Neuron (in vitro differentiated cells): ENCODE data around the gene COG4.

ENCODE experiments used
- H2AFZ ChIP-seq: one replicate; pipeline ENCODE4 v1.6.1; 2013; ENCODE audit warnings: low read depth, mild to moderate bottlenecking, inconsistent platforms, low read length, moderate library complexity
- H3K27me3 ChIP-seq: one replicate; pipeline ENCODE4 v1.6.1; 2013; ENCODE audit warnings: low read length; ENCODE audit not compliant: insufficient read depth
- H3K36me3 ChIP-seq: one replicate; pipeline ENCODE4 v1.6.1; 2013; ENCODE audit warnings: low read length; ENCODE audit not compliant: insufficient read depth
- H3K4me1 ChIP-seq: one replicate; pipeline ENCODE4 v1.6.1; 2013; ENCODE audit warnings: low read length; ENCODE audit not compliant: insufficient read depth
- H3K4me3 ChIP-seq: 2 replicates; pipeline ENCODE4 v1.5.1; 2013; ENCODE audit warnings: mild to moderate bottlenecking, low read length, moderate library complexity
- H3K9me3 ChIP-seq: one replicate; pipeline ENCODE4 v1.6.1; 2013; ENCODE audit warnings: low read length

COG4 gene

GRCh38 chr16:70523076-70523742 lies at the start of gene COG4:
TSS of gene COG4 (minus strand) at chr16:70523554. CDS start at chr16:70523543, 11 bp downstream.
- Histone ChIP-seq H3K4me3 (peak within 1 kb of the TSS; percentile 96), H3K9me3 (no peaks in the 10 kb centered on the region), H3K4me1 (peaks cover 22% of the 10 kb centered on the region), H3K27me3 (no peaks in the 10 kb centered on the region), H2AFZ (peak within 1 kb of the TSS; percentile 38), H3K36me3 (peaks cover 32% of the 10 kb centered on the region)

GRCh38 chr16:70572926-70573270 lies 49.5 kb upstream of the COG4 start:
- H3K9me3 ChIP-seq, result no peaks in the 10 kb centered on the region
- H3K4me1 ChIP-seq, result no peaks in the 10 kb centered on the region
- no peak overlapping the region for H3K4me3 ChIP-seq
- no peak overlapping the region for H2AFZ ChIP-seq
- peaks cover 73% of the 10 kb centered on the region for H3K36me3 ChIP-seq
- no peaks in the 10 kb centered on the region for H3K27me3 ChIP-seq

- Histone ChIP-seq H3K27me3 (no peaks in the 10 kb centered on the region), H2AFZ (no peak overlapping the region), H3K9me3 (no peaks in the 10 kb centered on the region), H3K4me3 (no peak overlapping the region), H3K4me1 (no peaks in the 10 kb centered on the region), H3K36me3 (peaks cover 78% of the 10 kb centered on the region)
Measured at GRCh38 chr16:70572050-70572925, 48.9 kb upstream of the COG4 start.

- Histone ChIP-seq H3K36me3 (peaks cover 84% of the 10 kb centered on the region), H3K27me3 (no peaks in the 10 kb centered on the region)
Measured at GRCh38 chr16:70571623-70572022, 48.3 kb upstream of the COG4 start.

GRCh38 chr16:70570967-70571570 lies 47.7 kb upstream of the COG4 start:
- Histone ChIP-seq H3K4me1 (no peaks in the 10 kb centered on the region), H2AFZ (no peak overlapping the region), H3K4me3 (no peak overlapping the region), H3K27me3 (no peaks in the 10 kb centered on the region), H3K36me3 (peaks cover 87% of the 10 kb centered on the region), H3K9me3 (no peaks in the 10 kb centered on the region)

More at GRCh38 chr16:70571623-70572022, 48.3 kb upstream of the COG4 start:
- Histone ChIP-seq H2AFZ (no peak overlapping the region), H3K4me3 (no peak overlapping the region), H3K9me3 (no peaks in the 10 kb centered on the region), H3K4me1 (no peaks in the 10 kb centered on the region)

GRCh38 chr16:70569752-70570151 lies 46.4 kb upstream of the COG4 start:
- no peak overlapping the region for H3K4me3 ChIP-seq
- peaks cover 93% of the 10 kb centered on the region for H3K36me3 ChIP-seq
- no peaks in the 10 kb centered on the region for H3K27me3 ChIP-seq
- no peaks in the 10 kb centered on the region for H3K4me1 ChIP-seq
- no peak overlapping the region for H2AFZ ChIP-seq
- H3K9me3 ChIP-seq, result no peaks in the 10 kb centered on the region

GRCh38 chr16:70568601-70569237 lies 45.4 kb upstream of the COG4 start:
- peaks cover 93% of the 10 kb centered on the region for H3K36me3 ChIP-seq

GRCh38 chr16:70565053-70565452 lies 41.7 kb upstream of the COG4 start:
- Histone ChIP-seq H3K4me1 (no peaks in the 10 kb centered on the region), H3K36me3 (peaks cover 92% of the 10 kb centered on the region), H2AFZ (no peak overlapping the region), H3K27me3 (no peaks in the 10 kb centered on the region), H3K4me3 (no peak overlapping the region), H3K9me3 (no peaks in the 10 kb centered on the region)

More at GRCh38 chr16:70568601-70569237, 45.4 kb upstream of the COG4 start:
- no peak overlapping the region for H2AFZ ChIP-seq
- no peaks in the 10 kb centered on the region for H3K27me3 ChIP-seq
- H3K4me3 ChIP-seq, result no peak overlapping the region
- H3K4me1 ChIP-seq, result no peaks in the 10 kb centered on the region
- no peaks in the 10 kb centered on the region for H3K9me3 ChIP-seq

- H2AFZ ChIP-seq, result no peak overlapping the region
- no peaks in the 10 kb centered on the region for H3K9me3 ChIP-seq
- no peaks in the 10 kb centered on the region for H3K27me3 ChIP-seq
- H3K4me3 ChIP-seq, result no peak overlapping the region
- no peaks in the 10 kb centered on the region for H3K4me1 ChIP-seq
- peaks cover 91% of the 10 kb centered on the region for H3K36me3 ChIP-seq
Measured at GRCh38 chr16:70563636-70564035, 40.3 kb upstream of the COG4 start.

GRCh38 chr16:70561623-70562022 lies 38.3 kb upstream of the COG4 start:
- Histone ChIP-seq H3K36me3 (peaks cover 93% of the 10 kb centered on the region), H3K4me1 (no peaks in the 10 kb centered on the region), H3K9me3 (no peaks in the 10 kb centered on the region), H3K27me3 (no peaks in the 10 kb centered on the region), H2AFZ (no peak overlapping the region), H3K4me3 (no peak overlapping the region)

- Histone ChIP-seq H3K27me3 (no peaks in the 10 kb centered on the region), H3K36me3 (peaks cover 92% of the 10 kb centered on the region), H3K4me1 (no peaks in the 10 kb centered on the region), H3K9me3 (no peaks in the 10 kb centered on the region), H3K4me3 (no peak overlapping the region), H2AFZ (no peak overlapping the region)
Measured at GRCh38 chr16:70556063-70556462, 32.7 kb upstream of the COG4 start.

GRCh38 chr16:70553645-70554044 lies 30.3 kb upstream of the COG4 start:
- no peaks in the 10 kb centered on the region for H3K4me1 ChIP-seq
- H2AFZ ChIP-seq, result no peak overlapping the region
- no peak overlapping the region for H3K4me3 ChIP-seq
- no peaks in the 10 kb centered on the region for H3K27me3 ChIP-seq
- no peaks in the 10 kb centered on the region for H3K9me3 ChIP-seq
- peaks cover 92% of the 10 kb centered on the region for H3K36me3 ChIP-seq

GRCh38 chr16:70552675-70553074 lies 29.3 kb upstream of the COG4 start:
- peaks cover 92% of the 10 kb centered on the region for H3K36me3 ChIP-seq

More at GRCh38 chr16:70552675-70553074, 29.3 kb upstream of the COG4 start:
- Histone ChIP-seq H3K4me1 (no peaks in the 10 kb centered on the region), H3K27me3 (no peaks in the 10 kb centered on the region), H3K4me3 (no peak overlapping the region), H2AFZ (no peak overlapping the region), H3K9me3 (no peaks in the 10 kb centered on the region)
